ENCODE results near the gene ROCK2.
"Not testable (repeated sequence)": the region's sequence is repeated elsewhere in the genome, so short reads cannot be mapped to it uniquely, and the experiment has no call there.

ROCK2 gene

GRCh38 chr2:11179196-11179595 lies 165.2 kb downstream of the ROCK2 start:
- DNase-seq (ENCODE audit: low read depth) = no peak

- DNase-seq (ENCODE audit: low read depth) = no peak
Observed at GRCh38 chr2:11177871-11178690, 166.4 kb downstream of the ROCK2 start.

GRCh38 chr2:11175293-11175795 lies 169.1 kb downstream of the ROCK2 start:
- no peak for DNase-seq (ENCODE audit: low read depth)

- no peak for DNase-seq (ENCODE audit: low read depth)
Observed at GRCh38 chr2:11174222-11174621, 170.2 kb downstream of the ROCK2 start.

- no peak for DNase-seq (ENCODE audit: low read depth)
Observed at GRCh38 chr2:11169333-11169732, 175.1 kb downstream of the ROCK2 start.

- DNase-seq (ENCODE audit: low read depth) = no peak
Observed at GRCh38 chr2:11168488-11168887, 175.9 kb downstream of the ROCK2 start.

- DNase-seq (ENCODE audit: low read depth) = no peak
Observed at GRCh38 chr2:11166476-11166875, 178.0 kb downstream of the ROCK2 start.

- DNase-seq (ENCODE audit: low read depth) = not testable (repeated sequence)
Observed at GRCh38 chr2:11165046-11165445, 179.4 kb downstream of the ROCK2 start.

- DNase-seq (ENCODE audit: low read depth) = no peak
Observed at GRCh38 chr2:11163439-11164317, 180.8 kb downstream of the ROCK2 start.

GRCh38 chr2:11161747-11162146 lies 182.7 kb downstream of the ROCK2 start:
- no peak for DNase-seq (ENCODE audit: low read depth)

- no peak for DNase-seq (ENCODE audit: low read depth)
Observed at GRCh38 chr2:11160731-11161455, 183.5 kb downstream of the ROCK2 start.

GRCh38 chr2:11160256-11160655 lies 184.2 kb downstream of the ROCK2 start:
- no peak for DNase-seq (ENCODE audit: low read depth)

GRCh38 chr2:11159574-11160170 lies 184.8 kb downstream of the ROCK2 start:
- no peak for DNase-seq (ENCODE audit: low read depth)

GRCh38 chr2:11158916-11159573 lies 185.4 kb downstream of the ROCK2 start:
- DNase-seq (ENCODE audit: low read depth) = no peak

- DNase-seq (ENCODE audit: low read depth) = no peak
Observed at GRCh38 chr2:11157731-11158130, 186.7 kb downstream of the ROCK2 start.

GRCh38 chr2:11157296-11157695 lies 187.1 kb downstream of the ROCK2 start:
- DNase-seq (ENCODE audit: low read depth) = no peak

GRCh38 chr2:11156396-11157075 lies 187.9 kb downstream of the ROCK2 start:
- DNase-seq (ENCODE audit: low read depth) = no peak

GRCh38 chr2:11155381-11156035 lies 188.9 kb downstream of the ROCK2 start, which contains the start of gene SLC66A3:
TSS of gene SLC66A3 (plus strand) at chr2:11155467. CDS start at chr2:11155547, 80 bp downstream.
- DNase-seq (ENCODE audit: low read depth) = no peak

GRCh38 chr2:11154923-11155380 lies 189.5 kb downstream of the ROCK2 start:
- peak; percentile 97 for DNase-seq (ENCODE audit: low read depth)

Measured in activated T-cell treated with anti-CD3 and anti-CD28 coated beads for 48 hours (primary cell).